ENCODE results near the gene ZNF710. TPM values are rescaled to one million over a fixed set of nuclear protein-coding genes. Genes with fewer than 3 reads are reported as not detected.
"Not testable (repeated sequence)": the region's sequence is repeated elsewhere in the genome, so short reads cannot be mapped to it uniquely, and the experiment has no call there.

ZNF710 gene
- total RNA-seq, 2 experiments from 2014 or later = 13.8 to 19.0 TPM

GRCh38 chr15:90067181-90067952 lies 66.2 kb downstream of the ZNF710 start:
- Histone ChIP-seq H3K4me1 (ENCODE audit: insufficient read depth, low read length, poor library complexity, severe bottlenecking) (peaks cover 39% of the 10 kb centered on the region), H3K9me3 (ENCODE audit: low read length) (no peaks in the 10 kb centered on the region), H4K20me1 (ENCODE audit: insufficient read depth, low read length) (no peaks in the 10 kb centered on the region), H3K27ac (ENCODE audit: low read depth, low read length, poor library complexity, severe bottlenecking) (no peak overlapping the region), H3K4me3 (ENCODE audit: low read depth, low read length, poor library complexity, severe bottlenecking) (no peak overlapping the region), H2AFZ (ENCODE audit: low read length) (no peak overlapping the region), H3K4me2 (ENCODE audit: low read length) (no peak overlapping the region), H3K9me2 (ENCODE audit: insufficient read depth, low read length) (no peaks in the 10 kb centered on the region), H3K79me2 (ENCODE audit: insufficient read depth, low read depth, low read length) (no peaks in the 10 kb centered on the region), H3K36me3 (ENCODE audit: insufficient read depth, low read length) (peaks cover 28% of the 10 kb centered on the region)
- DNase-seq (ENCODE audit: low spot score) = no peak
- intact Hi-C loops (cut with micrococcal nuclease; ENCODE audit: unreplicated experiment) = no loop called here
- ChIA-PET CTCF (ENCODE audit: unreplicated experiment) (no interaction called here), POLR2A (no interaction called here)
- TF ChIP-seq CTCF (conservative IDR thresholded peaks at IDR 0.05; ENCODE audit: low read length) = no peak
- TF ChIP-seq EZH2phosphoT487 (IDR thresholded peaks at IDR 0.05; ENCODE audit: borderline replicate concordance, low read depth, low read length) = no peak
- no TSS peak for BruUV-seq (replicated peaks)

GRCh38 chr15:90067953-90068606 lies 67.0 kb downstream of the ZNF710 start:
- H2AFZ ChIP-seq (ENCODE audit: low read length) = no peak overlapping the region
- CTCF ChIA-PET (ENCODE audit: unreplicated experiment) = no interaction called here
- H3K4me3 ChIP-seq (ENCODE audit: low read depth, low read length, poor library complexity, severe bottlenecking) = no peak overlapping the region
- no peaks in the 10 kb centered on the region for H3K79me2 ChIP-seq (ENCODE audit: insufficient read depth, low read depth, low read length)
- intact Hi-C loops (cut with micrococcal nuclease; ENCODE audit: unreplicated experiment) = no loop called here
- no peaks in the 10 kb centered on the region for H4K20me1 ChIP-seq (ENCODE audit: insufficient read depth, low read length)
- H3K4me2 ChIP-seq (ENCODE audit: low read length) = no peak overlapping the region
- no peaks in the 10 kb centered on the region for H3K9me2 ChIP-seq (ENCODE audit: insufficient read depth, low read length)
- POLR2A ChIA-PET = no interaction called here
- peaks cover 31% of the 10 kb centered on the region for H3K4me1 ChIP-seq (ENCODE audit: insufficient read depth, low read length, poor library complexity, severe bottlenecking)
- no TSS peak for BruUV-seq (replicated peaks)
- H3K9me3 ChIP-seq (ENCODE audit: low read length) = no peaks in the 10 kb centered on the region
- H3K36me3 ChIP-seq (ENCODE audit: insufficient read depth, low read length) = peaks cover 35% of the 10 kb centered on the region
- no peak for DNase-seq (ENCODE audit: low spot score)
- TF ChIP-seq CTCF (conservative IDR thresholded peaks at IDR 0.05; ENCODE audit: low read length) (no peak), EZH2phosphoT487 (IDR thresholded peaks at IDR 0.05; ENCODE audit: borderline replicate concordance, low read depth, low read length) (no peak)
- no peak overlapping the region for H3K27ac ChIP-seq (ENCODE audit: low read depth, low read length, poor library complexity, severe bottlenecking)

GRCh38 chr15:90070623-90071022 lies 69.5 kb downstream of the ZNF710 start:
- not testable (repeated sequence) for DNase-seq (ENCODE audit: low spot score); H3K9me3 ChIP-seq (ENCODE audit: low read length); H3K27ac ChIP-seq (ENCODE audit: low read depth, low read length, poor library complexity, severe bottlenecking); H2AFZ ChIP-seq (ENCODE audit: low read length); H4K20me1 ChIP-seq (ENCODE audit: insufficient read depth, low read length); BruUV-seq (replicated peaks); H3K9me2 ChIP-seq (ENCODE audit: insufficient read depth, low read length); H3K4me3 ChIP-seq (ENCODE audit: low read depth, low read length, poor library complexity, severe bottlenecking); H3K79me2 ChIP-seq (ENCODE audit: insufficient read depth, low read depth, low read length); H3K4me2 ChIP-seq (ENCODE audit: low read length)
- peaks cover 20% of the 10 kb centered on the region for H3K4me1 ChIP-seq (ENCODE audit: insufficient read depth, low read length, poor library complexity, severe bottlenecking)
- intact Hi-C loops (cut with micrococcal nuclease; ENCODE audit: unreplicated experiment) = loop anchor here (1.0 to 5.0 kb wide), 4 partner anchors 69 to 328 kb away; partner anchors contain the start of gene ZNF710
- ChIA-PET CTCF (ENCODE audit: unreplicated experiment) (interaction anchor here (1.5 kb wide), 1 partner anchor 15 kb away, joined by 3 read pairs; no protein-coding TSS in a partner anchor), POLR2A (interaction anchor here (0.7 to 1.9 kb wide), 4 partner anchors 95 to 301 kb away, joined by 3 to 5 read pairs (median 4); no protein-coding TSS in a partner anchor)
- H3K36me3 ChIP-seq (ENCODE audit: insufficient read depth, low read length) = peaks cover 43% of the 10 kb centered on the region

All from OCI-LY7 (cell line).